ENCODE results near the gene OGDH. TPM values are rescaled to one million over a fixed set of nuclear protein-coding genes. Genes with fewer than 3 reads are reported as not detected.

OGDH gene
- total and polyA plus RNA-seq, 2 experiments from 2014 or later, result 13.5 to 76.9 TPM

- TF ChIP-seq, protein P1, sequence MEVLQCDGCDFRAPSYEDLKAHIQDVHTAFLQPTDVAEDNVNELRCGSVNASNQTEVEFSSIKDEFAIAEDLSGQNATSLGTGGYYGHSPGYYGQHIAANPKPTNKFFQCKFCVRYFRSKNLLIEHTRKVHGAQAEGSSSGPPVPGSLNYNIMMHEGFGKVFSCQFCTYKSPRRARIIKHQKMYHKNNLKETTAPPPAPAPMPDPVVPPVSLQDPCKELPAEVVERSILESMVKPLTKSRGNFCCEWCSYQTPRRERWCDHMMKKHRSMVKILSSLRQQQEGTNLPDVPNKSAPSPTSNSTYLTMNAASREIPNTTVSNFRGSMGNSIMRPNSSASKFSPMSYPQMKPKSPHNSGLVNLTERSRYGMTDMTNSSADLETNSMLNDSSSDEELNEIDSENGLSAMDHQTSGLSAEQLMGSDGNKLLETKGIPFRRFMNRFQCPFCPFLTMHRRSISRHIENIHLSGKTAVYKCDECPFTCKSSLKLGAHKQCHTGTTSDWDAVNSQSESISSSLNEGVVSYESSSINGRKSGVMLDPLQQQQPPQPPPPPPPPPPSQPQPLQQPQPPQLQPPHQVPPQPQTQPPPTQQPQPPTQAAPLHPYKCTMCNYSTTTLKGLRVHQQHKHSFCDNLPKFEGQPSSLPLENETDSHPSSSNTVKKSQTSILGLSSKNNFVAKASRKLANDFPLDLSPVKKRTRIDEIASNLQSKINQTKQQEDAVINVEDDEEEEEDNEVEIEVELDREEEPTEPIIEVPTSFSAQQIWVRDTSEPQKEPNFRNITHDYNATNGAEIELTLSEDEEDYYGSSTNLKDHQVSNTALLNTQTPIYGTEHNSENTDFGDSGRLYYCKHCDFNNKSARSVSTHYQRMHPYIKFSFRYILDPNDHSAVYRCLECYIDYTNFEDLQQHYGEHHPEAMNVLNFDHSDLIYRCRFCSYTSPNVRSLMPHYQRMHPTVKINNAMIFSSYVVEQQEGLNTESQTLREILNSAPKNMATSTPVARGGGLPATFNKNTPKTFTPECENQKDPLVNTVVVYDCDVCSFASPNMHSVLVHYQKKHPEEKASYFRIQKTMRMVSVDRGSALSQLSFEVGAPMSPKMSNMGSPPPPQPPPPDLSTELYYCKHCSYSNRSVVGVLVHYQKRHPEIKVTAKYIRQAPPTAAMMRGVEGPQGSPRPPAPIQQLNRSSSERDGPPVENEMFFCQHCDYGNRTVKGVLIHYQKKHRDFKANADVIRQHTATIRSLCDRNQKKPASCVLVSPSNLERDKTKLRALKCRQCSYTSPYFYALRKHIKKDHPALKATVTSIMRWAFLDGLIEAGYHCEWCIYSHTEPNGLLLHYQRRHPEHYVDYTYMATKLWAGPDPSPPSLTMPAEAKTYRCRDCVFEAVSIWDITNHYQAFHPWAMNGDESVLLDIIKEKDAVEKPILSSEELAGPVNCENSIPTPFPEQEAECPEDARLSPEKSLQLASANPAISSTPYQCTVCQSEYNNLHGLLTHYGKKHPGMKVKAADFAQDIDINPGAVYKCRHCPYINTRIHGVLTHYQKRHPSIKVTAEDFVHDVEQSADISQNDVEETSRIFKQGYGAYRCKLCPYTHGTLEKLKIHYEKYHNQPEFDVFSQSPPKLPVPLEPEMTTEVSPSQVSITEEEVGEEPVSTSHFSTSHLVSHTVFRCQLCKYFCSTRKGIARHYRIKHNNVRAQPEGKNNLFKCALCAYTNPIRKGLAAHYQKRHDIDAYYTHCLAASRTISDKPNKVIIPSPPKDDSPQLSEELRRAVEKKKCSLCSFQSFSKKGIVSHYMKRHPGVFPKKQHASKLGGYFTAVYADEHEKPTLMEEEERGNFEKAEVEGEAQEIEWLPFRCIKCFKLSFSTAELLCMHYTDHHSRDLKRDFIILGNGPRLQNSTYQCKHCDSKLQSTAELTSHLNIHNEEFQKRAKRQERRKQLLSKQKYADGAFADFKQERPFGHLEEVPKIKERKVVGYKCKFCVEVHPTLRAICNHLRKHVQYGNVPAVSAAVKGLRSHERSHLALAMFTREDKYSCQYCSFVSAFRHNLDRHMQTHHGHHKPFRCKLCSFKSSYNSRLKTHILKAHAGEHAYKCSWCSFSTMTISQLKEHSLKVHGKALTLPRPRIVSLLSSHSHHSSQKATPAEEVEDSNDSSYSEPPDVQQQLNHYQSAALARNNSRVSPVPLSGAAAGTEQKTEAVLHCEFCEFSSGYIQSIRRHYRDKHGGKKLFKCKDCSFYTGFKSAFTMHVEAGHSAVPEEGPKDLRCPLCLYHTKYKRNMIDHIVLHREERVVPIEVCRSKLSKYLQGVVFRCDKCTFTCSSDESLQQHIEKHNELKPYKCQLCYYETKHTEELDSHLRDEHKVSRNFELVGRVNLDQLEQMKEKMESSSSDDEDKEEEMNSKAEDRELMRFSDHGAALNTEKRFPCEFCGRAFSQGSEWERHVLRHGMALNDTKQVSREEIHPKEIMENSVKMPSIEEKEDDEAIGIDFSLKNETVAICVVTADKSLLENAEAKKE (CRISPR knock-in tag; IDR thresholded peaks at IDR 0.05), result no peak
- TF ChIP-seq CREB1 (CRISPR knock-in tag; IDR thresholded peaks at IDR 0.05; ENCODE audit: low read depth) (no peak), NANOG (IDR thresholded peaks at IDR 0.05; ENCODE audit: borderline replicate concordance) (no peak), EZH2phosphoT487 (IDR thresholded peaks at IDR 0.05; ENCODE audit: unreplicated experiment) (no peak)
These were observed 75.2 kb downstream of the OGDH start (continued) for GRCh38 chr7:44681645-44682044.

- Histone ChIP-seq H3K9me2 (ENCODE audit: insufficient read depth) (no peaks in the 10 kb centered on the region), H3K79me2 (replicated peaks; ENCODE audit: insufficient read depth) (no peaks in the 10 kb centered on the region), H3K27ac (ENCODE audit: low read depth) (peak overlapping the region; percentile 11; the same call in 1 of the 2 replicates), H2AFZ (no peak overlapping the region), H3K4me2 (no peak overlapping the region), H3F3A (replicated peaks; ENCODE audit: low read depth) (no peaks in the 10 kb centered on the region), H3K4me3 (no peak overlapping the region), H3K36me3 (ENCODE audit: insufficient read depth) (no peaks in the 10 kb centered on the region; the same call in 1 of the 2 replicates), H3K27me3 (ENCODE audit: insufficient read depth) (no peaks in the 10 kb centered on the region), H4K20me1 (replicated peaks; ENCODE audit: insufficient read depth) (no peaks in the 10 kb centered on the region), H3K4me1 (ENCODE audit: insufficient read depth) (no peaks in the 10 kb centered on the region)
- no peak for ATAC-seq
- Mint-ChIP-seq H3K9me3 (no peaks in the 10 kb centered on the region), H3K4me3 (no peak overlapping the region), H3K27ac (no peak overlapping the region), H3K4me1 (no peaks in the 10 kb centered on the region), H3K36me3 (ENCODE audit: low read depth) (peaks cover 18% of the 10 kb centered on the region; the same call in 2 of the 3 replicates), H3K27me3 (ENCODE audit: insufficient read depth, low read depth, poor library complexity) (peaks cover 2% of the 10 kb centered on the region)
- DNase-seq (ENCODE audit: low spot score), result no peak
- no peak for TF ChIP-seq EZH2 (IDR thresholded peaks at IDR 0.05; ENCODE audit: low read depth, unreplicated experiment)
- TF ChIP-seq NANOG (IDR thresholded peaks at IDR 0.05; ENCODE audit: borderline replicate concordance), result no peak
- no peak for TF ChIP-seq CREB1 (CRISPR knock-in tag; IDR thresholded peaks at IDR 0.05; ENCODE audit: low read depth)
- TF ChIP-seq, protein P2, sequence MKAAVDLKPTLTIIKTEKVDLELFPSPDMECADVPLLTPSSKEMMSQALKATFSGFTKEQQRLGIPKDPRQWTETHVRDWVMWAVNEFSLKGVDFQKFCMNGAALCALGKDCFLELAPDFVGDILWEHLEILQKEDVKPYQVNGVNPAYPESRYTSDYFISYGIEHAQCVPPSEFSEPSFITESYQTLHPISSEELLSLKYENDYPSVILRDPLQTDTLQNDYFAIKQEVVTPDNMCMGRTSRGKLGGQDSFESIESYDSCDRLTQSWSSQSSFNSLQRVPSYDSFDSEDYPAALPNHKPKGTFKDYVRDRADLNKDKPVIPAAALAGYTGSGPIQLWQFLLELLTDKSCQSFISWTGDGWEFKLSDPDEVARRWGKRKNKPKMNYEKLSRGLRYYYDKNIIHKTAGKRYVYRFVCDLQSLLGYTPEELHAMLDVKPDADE (IDR thresholded peaks at IDR 0.05), result no peak
- TF ChIP-seq, protein P1 (CRISPR knock-in tag; IDR thresholded peaks at IDR 0.05), result no peak
These were observed 79.3 kb downstream of the OGDH start for GRCh38 chr7:44685723-44686122.

All from GM23338 (cell line).